Colon (tissue), 2 donors: ENCODE data around the gene PLAAT1.

Source experiments
- FAIRE-seq: peaks from 2 replicates; lab custom pipeline; 2012; peaks lifted over from hg19 to GRCh38; lab: Jason Lieb, UNC
- donor health status: control.
- donor health status: control.

PLAAT1 gene

GRCh38 chr3:193253986-193254660 is 13.1 kb downstream of the PLAAT1 start:
- FAIRE-seq, result no peak

GRCh38 chr3:193261970-193262369 is 20.9 kb downstream of the PLAAT1 start:
- FAIRE-seq, result no peak

- no peak for FAIRE-seq
These were observed 21.7 kb downstream of the PLAAT1 start for GRCh38 chr3:193262707-193263106.

- FAIRE-seq, result no peak
These were observed 28.5 kb downstream of the PLAAT1 start for GRCh38 chr3:193269343-193270028.

GRCh38 chr3:193270451-193270850 is 29.4 kb downstream of the PLAAT1 start:
- FAIRE-seq, result no peak

- FAIRE-seq, result no peak
These were observed 30.2 kb downstream of the PLAAT1 start for GRCh38 chr3:193271101-193271840.

- FAIRE-seq, result no peak
These were observed 51.4 kb downstream of the PLAAT1 start for GRCh38 chr3:193292386-193292785.

- no peak for FAIRE-seq
These were observed 55.0 kb downstream of the PLAAT1 start for GRCh38 chr3:193295985-193296384.

- no peak for FAIRE-seq
These were observed 56.4 kb downstream of the PLAAT1 start for GRCh38 chr3:193297421-193297820.

GRCh38 chr3:193301433-193301832 is 60.4 kb downstream of the PLAAT1 start:
- no peak for FAIRE-seq

GRCh38 chr3:193305356-193305755 is 64.3 kb downstream of the PLAAT1 start:
- FAIRE-seq, result no peak

- FAIRE-seq, result no peak
These were observed 70.1 kb downstream of the PLAAT1 start for GRCh38 chr3:193310914-193311723.

- no peak for FAIRE-seq
These were observed 72.3 kb downstream of the PLAAT1 start for GRCh38 chr3:193313061-193313958.

GRCh38 chr3:193314161-193314560 is 73.1 kb downstream of the PLAAT1 start:
- no peak for FAIRE-seq

- no peak for FAIRE-seq
These were observed 76.8 kb downstream of the PLAAT1 start for GRCh38 chr3:193317682-193318300.
